Measurements from ENCODE around the gene APP.
"Not testable (repeated sequence)": the region's sequence is repeated elsewhere in the genome, so short reads cannot be mapped to it uniquely, and the experiment has no call there.

The APP gene

DNA sequence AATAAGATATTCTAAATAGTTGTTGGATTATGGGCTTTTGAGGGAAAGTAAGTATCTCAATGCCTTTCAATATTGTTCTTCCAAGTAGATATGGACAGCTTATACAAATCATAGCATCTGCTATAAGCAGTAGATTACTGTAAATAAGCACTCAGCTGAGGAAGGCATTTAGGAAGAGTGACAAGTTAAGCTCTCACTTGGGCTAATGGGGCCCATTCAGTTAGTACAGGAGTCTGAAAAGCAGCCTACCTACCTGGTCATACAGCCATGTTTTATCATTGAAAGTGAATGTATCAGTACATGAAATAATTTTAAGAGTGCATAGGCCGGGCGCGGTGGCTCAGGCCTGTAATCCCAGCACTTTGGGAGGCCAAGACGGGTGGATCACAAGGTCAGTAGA is 73.1 kb downstream of the APP start:
- no peak for DNase-seq (ENCODE audit: low spot score)

DNA sequence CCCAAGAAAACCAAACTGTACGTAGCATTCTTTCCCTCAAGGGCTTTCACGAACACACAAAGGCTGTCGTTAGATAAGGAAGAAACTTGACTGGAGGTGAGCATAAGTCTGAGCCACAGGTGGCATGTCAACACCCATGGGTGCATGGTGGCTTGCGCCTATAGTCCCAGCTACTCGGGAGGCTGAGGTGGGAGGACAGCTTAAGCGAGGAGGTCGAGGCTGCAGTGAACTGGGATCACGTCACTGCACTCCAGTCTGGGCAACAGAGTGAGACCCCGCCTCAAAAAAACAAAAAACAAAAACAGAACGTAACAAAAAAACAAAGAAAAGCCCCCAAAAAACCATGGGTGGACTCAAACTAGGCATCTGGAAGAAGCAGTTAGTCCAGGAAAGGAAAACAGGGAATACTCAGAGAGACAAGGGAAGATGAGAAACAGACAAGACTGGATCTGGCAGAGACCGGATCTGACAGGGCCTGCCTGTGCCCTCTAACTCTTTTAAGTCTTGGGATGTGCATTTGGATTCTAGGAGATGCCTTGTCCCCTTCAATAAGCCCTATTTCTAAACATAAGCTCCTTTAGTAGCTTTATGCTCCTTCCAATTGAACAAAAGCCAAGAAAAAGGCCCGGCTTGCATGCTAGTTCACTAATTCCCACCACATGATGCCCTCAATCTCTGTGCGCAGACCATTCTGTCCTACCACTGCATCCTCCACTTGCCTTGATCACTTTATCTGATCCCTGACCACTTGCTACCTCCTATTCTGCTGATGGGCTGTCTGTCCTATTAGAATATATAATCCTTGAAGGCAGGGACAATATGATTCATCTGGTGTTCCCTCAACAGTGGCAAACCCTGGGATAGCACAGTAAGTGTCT is 73.8 kb downstream of the APP start:
- DNase-seq (ENCODE audit: low spot score): no peak

DNA sequence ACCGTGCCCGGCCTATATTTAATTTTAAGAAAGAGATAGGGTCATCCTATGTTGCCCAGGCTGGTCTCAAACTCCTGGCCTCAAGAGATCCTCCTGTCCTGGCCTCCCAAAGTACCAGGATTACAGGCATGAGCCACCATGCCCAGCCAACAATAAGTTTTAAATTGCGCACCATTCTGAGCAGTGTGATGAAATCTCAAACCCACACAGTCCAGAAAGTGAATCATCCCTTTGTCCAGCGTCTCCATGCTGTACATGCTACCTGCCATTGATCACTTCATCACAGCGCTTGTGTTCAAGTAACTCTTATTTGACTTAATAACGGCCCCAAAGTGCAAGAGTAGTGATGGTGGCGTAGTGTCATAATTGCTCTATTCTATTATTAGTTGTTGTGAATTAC is 75.4 kb downstream of the APP start:
- no peak for DNase-seq (ENCODE audit: low spot score)

DNA sequence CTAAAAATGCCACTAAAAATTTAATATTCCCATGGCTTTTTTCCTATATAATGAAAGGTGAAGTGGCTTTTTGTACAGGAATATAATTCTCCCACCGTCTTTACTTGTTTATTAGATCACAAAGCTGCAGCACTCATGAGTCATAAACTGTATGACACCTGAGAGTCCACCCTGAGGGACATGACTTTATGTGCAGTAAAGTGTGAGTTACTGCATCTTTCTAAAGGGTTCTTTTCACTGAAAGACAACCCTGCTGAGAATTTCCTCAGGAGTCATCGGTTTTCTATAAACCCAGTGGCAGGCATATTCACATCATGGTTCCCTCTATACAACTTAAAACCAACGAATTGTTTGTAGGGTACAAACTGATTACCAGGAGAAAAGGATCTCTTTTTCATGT is 77.4 kb downstream of the APP start:
- DNase-seq (ENCODE audit: low spot score): no peak

DNA sequence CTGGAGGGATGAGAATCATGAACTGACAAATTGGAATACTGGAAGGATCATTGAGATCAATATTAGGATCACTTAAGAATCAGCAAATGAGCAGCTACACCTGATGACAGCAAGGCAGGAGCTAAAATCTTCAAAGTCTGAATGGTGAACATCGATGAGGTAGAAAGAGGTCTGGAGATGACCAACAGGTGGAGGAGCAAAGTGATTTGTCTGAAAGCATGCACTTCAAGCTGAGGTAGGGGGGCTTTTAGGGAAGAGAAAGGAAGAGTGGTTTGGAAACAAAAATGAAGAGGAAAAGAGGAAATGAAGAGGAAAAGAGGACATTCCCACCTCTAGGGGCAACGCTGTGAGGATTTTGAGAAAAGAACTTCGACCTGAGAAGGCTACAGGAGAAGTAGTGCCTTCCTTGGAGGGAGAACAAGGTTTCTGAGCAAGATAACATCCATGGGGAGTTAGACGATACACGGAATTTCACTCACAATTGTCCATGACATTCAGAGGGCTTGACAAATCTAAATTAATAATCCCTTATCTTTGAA is 79.0 kb downstream of the APP start:
- no peak for DNase-seq (ENCODE audit: low spot score)

DNA sequence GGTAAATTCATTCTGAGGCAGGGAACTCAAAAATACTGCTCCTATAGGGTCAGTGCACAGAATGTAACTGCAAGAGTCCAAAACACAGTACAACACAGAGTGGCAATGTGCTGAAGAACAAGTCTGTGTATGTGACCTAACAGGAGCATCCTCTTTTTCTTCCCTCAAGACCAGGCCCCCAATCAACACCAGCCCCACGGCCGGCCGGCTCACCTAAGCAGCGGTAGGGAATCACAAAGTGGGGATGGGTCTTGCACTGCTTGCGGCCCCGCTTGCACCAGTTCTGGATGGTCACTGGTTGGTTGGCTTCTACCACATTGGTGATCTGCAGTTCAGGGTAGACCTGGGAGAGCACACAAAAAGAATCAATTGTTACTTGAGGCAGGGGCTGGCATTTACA is 80.8 kb downstream of the APP start:
- DNase-seq (ENCODE audit: low spot score): no peak

DNA sequence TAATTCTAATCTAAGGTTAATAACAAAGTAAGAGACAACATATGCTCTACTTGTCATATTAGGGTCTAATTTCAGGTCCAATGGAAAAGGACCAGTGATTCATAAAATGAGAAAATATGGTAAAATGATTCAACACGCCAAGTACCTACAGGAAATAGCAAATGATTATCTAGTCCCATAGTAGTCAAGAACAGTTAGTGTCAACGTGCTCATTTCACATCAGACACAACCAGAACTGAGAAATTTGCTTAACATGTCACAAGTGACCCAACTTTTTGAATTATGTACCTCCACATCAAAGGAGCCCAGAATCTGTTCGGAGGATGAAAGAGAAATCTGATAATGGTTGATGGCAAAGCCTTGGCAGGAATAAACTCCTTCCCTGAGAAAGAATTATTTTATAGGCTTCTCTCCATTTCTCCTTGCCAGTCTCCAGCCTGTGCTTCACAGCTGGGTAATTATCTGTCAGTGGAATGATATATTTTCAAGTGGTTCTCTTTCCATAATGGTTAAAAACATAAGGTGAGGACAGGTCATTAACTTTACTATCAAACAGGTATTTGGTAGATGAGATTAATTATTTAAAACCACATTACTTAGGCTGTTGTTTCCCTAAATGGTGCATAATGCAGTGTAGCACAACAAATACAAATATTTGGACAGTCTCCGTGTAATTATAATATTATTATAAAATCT is 83.2 kb downstream of the APP start:
- DNase-seq (ENCODE audit: low spot score): no peak

DNA sequence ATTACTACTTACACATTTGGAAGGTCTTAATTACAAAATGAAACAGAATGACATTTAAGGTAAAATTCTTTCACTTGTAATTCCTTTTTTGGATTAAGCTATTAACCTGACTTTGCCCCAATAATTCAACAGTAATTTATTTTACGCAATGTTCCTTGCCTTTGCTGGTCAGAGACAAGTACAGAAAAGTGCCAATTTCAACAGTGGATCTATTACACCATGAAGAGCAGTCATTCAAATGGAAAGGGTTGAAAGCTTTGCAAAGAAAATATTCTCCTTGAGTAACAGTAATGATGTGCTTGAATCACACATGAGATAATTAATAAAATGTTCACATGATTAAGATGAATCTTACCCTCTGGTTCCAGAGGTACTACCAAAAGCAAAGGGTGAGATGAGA is 84.7 kb downstream of the APP start:
- no peak for DNase-seq (ENCODE audit: low spot score)

DNA sequence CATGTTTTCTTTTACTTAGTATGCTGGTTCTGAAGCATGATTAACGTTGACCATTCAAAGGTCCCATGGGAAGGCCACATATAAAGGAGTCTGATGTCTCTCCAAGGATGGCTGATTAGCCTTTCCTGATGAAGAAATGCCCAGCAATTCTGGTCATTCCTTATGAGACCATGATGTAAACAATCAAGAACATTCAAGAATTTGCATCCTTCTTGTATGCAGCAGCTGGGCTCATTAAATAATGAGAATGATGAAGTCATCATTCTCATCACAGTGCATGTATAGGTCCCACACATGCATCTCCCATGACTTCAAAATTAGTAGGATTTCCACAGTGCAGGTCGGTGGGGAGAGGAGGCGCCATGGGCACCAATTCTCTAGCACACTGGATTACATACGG is 85.4 kb downstream of the APP start:
- DNase-seq (ENCODE audit: low spot score): no peak

DNA sequence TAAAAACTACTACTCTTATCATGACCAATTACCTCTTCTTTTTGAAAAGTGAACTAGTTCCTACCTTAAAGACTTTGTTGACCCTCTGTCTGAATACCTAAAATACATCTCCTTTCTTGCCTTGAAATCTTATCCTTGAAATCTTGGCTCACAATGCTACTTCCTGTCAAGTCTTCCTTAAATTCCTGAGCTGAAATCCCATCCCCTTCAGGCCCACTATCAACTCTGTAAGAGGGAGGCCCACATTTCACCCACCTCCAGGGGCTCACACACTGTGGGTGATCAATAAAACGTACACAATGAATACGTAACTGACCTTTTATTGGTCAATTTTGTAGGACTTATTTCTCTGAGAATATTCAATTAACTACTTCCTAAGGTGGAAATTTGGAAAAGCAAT is 88.0 kb downstream of the APP start:
- no peak for DNase-seq (ENCODE audit: low spot score)

DNA sequence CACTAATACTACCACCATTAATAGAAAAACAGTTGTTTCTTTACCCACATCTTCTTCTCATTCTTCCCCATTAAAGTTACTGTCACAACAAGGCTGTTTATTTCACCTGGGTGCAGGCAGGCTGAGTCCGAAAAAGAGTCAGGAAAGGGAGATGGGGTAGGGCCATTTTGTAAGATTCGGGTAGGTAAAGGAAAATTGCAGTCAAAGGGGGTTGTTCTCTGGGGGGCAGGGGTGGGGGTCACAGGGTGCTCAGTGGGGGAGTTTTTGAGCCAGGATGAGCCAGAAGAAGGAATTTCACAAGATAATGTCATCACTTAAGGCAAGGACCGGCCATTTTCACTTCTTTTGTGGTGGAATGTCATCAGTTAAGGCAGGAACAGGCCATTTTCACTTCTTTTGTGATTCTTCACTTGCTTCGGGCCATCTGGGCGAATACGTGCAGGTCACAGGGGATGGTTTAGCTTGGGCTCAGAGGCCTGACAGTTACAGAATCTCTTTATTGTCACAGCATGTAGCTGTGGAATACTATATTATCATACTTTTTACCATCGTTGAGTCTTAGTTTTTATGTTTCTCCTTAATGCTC is 89.3 kb downstream of the APP start:
- DNase-seq (ENCODE audit: low spot score): not testable (repeated sequence)

DNA sequence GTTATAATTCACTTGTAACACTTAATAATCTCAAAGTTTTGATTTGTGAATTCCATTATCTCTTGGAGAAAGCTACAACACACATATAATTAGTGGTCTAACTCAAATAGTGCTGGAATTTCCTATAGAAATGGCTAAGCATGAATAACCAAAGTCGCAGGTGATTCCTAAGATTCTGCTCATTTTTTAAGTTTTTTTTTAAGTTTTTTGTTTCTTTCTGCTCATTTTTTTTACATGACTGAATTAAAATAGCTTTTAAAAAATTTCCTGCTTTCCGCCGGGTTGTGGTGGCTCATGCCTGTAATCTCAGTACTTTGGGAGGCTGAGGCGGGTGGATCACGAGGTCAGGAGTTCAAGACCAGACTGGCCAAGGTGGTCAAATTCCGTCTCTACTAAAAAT is 90.4 kb downstream of the APP start:
- DNase-seq (ENCODE audit: low spot score): no peak

DNA sequence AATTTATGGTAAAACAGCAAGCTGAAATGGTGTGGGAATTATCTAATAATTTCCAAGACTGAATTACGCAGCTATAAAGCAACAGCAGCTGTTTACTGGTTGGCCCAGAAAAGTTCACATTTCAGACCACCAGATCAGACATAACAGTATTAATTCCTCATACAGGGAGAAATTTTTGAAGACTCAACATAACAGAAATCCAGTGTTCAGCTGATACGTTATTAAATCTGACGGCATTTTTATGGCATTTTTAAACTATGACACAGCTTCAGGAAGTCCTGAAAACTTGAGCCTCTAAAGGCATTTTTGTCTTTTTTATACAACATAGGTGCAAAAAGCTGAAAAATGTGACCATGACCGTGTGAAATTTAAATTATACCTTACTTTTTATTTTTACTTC is 91.2 kb downstream of the APP start:
- no peak for DNase-seq (ENCODE audit: low spot score)

DNA sequence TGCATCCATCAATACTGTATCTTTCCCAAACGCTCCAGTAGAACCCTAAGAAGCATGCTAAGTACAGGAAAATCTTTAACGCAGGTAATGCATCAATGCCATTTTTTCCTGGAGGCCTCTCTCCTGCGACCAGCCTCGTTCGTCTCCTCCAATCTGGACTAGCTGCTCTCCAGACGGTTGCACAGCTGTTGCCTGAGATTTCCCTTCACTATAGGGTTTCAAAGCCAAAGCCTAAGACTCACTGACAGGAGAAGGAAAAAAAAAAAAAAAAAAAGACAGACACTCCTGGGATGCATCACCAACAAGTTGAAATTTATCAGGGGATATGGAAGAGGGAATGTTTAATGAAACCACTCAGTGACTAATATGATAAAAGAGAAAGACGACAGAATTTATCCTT is 93.0 kb downstream of the APP start:
- DNase-seq (ENCODE audit: low spot score): peak; percentile 84

DNA sequence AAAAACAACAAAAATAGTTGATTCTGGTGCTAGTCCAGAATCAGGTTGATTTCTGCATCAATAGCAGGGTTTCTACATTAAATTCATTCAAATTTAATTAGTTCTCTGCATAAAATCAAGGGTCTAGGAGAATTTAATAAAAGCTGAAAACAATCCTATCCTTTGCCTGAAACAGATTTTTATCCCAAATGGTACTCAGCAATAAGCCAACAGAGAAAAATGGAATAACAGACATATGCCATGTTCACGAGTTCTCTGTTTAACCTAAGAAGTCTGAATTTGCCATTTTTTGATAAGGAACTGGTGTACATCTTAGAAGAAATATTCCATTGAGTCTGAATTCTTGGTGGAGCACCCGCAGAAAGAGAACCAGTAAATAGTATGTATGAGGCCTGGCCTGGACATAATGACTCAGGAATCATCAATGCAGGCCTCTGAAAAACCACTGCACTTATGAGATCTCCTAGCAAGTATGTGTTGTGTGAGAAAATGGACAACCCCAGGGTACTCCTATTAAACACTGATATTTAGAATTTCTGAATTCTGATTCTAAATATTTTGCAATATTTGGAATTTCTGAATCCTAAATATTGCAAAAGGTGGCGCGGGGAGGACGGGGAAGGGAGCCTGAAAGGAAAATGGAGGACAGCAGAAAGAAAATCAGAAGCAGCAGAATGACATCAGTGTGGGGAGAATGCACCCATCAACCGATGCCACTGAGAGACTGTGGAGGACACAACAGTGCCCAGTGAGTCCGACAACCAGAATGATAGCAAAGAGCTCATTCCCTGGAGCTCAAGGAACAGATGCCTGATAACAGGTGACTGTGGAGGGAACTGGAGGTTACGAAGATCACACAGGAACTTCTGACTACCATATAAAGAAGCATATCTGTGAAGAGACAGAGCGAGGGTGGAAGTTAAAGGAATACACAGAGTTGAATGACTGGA is 97.6 kb downstream of the APP start:
- DNase-seq (ENCODE audit: low spot score): no peak

DNA sequence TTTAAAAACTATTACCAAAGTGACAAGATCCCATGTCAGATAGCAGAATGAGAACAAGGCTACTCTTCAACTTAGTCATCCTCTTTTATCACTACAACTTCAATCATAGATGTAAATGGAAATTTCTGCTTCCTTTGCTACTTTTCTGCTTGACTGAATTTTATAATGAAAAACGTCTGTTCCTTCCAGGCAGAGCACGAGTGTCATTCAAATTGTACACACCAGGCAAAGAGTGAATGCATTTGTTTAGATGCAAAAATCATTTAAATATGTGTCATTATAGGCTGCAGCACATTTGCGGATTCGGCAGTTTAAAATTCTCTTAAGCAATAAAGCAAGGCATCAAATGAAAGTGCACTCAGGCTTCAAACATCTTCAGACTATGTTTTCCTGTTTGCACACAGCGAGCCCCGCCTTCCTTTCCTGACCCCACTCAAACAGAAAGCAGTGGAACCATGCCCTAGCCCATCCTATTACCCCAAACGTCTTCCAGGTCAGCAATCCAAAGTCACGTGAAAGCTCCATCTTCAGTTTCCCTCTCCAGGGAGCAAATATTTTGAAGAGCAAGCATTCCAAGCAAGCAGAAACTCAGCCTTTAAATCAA is 99.6 kb downstream of the APP start:
- peak; percentile 42 for DNase-seq (ENCODE audit: low spot score)

DNA sequence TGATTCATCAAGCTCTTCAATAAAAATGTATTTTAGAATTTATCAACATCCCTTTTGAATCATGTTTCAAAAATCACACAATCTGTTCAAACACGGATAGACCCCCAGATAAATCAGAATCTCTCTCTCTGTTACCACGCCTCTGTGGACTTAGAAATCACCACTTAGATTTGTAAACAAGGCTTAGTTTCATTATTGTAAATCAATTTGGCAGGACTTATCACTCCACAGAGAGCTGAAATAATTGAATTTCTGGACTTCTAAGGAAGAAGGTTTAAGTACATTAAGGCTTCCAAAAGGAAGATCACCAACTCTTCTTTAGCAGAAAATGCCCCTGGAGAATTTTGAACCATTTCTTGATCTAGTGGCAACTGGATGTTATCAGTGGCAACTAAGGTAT is 100.4 kb downstream of the APP start:
- DNase-seq (ENCODE audit: low spot score): no peak

DNA sequence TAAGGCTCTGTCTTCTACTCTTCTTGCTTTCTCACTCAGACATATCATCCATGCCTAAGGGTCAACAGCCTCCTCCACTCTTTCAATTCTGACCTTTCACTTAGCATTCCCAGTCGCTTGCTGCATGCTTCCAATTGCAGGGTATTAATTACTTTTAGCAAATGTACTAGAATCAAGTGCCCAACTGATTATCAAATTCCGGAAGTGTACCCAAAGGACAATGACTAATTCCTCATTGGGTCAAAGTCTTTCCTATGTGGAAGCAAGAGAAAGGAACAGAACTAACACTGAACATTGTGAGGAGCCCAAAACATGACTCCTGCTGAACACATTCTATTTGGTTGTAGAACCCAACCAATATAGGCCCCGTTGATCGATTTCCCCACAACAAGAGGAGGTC is 101.8 kb downstream of the APP start:
- no peak for DNase-seq (ENCODE audit: low spot score)

DNA sequence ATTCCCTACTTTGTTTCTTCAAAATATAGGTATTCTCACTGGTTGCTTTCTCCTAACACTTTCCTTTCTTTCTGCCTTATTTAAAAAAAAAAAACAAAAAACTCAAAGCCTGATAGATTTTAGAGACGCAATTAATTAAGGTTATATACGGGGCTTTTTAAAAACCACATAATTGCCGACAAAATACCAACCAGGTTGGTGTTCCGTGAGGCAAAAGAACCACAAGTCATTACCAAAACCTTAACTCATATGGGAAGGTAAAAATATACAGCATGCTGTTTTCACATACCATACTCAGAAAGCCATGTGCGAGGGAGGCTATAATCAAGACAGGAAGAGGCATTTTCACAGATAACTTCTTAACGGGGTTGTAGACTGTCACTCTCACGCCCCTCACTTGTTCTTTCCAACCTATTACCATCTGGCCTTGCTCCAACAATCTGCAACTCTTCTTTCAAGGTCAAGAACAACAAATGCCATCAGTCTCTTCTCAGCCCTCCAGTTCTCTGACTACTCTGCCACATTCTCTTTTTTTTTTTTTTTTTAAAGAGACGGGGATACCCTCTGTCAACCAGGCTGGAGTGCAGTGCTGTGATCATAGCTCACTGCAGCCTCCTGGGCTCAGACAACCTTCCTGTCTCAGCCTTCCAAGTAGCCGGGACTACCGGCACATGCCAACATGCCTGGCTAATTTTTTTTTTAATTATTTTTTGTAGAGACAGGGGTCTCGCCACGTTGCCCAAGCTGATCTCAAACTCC is 102.6 kb downstream of the APP start:
- no peak for DNase-seq (ENCODE audit: low spot score)

DNA sequence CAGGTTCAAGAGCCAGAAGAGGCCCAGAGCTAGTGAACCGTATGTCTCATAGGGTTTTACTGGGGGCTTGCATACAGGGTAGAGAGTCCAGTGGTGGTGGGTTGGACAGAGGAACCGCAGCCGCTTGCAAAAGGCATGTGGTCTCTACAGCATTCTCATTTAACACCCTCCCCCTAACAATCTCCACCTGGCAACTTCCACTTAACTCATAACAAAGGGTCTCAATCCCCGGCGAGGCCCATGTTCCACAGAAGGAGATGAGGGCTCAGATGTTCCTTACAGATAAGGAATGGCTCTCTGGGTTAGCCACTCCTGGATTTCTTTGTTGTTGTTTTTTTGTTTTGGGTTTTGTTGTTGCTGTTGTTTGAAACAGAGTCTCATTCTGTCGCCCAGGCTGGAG is 106.1 kb downstream of the APP start:
- no peak for DNase-seq (ENCODE audit: low spot score)

DNA sequence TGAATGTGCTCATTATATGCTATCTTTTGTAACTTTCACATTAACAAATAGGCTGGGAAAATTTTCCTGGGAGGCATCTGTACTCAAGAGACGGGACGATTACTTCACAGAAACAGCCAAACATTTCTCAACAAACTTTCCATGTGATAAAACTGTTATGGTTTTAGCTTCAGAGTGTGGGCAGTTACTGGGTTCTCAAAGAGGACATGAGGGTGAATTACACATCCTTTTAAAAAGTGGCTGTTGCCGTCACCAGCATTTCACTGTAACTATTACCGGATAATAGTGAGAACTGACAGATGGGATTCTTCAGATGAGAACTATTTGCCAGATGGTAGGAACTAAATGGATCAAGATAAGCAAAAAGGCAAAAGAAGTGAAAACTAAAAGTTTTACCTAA is 109.1 kb downstream of the APP start:
- DNase-seq (ENCODE audit: low spot score): peak; percentile 56

Measured in cerebellar cortex (tissue), 1 donor.